Activated naive CD4-positive, alpha-beta T cell treated with Interleukin-2 at 50 U/mL for 16 hours (primary cell): Measurements from ENCODE around the gene COL18A1.
A peak's percentile ranks its signal among the peaks of the same experiment; 100 is the strongest.
"Not testable (repeated sequence)": the region's sequence is repeated elsewhere in the genome, so short reads cannot be mapped to it uniquely, and the experiment has no call there.

ENCODE experiments used
- DNase-seq: peaks from one replicate; pipeline ENCODE4 v3.0.0-alpha.2; 2020

COL18A1 gene

DNA sequence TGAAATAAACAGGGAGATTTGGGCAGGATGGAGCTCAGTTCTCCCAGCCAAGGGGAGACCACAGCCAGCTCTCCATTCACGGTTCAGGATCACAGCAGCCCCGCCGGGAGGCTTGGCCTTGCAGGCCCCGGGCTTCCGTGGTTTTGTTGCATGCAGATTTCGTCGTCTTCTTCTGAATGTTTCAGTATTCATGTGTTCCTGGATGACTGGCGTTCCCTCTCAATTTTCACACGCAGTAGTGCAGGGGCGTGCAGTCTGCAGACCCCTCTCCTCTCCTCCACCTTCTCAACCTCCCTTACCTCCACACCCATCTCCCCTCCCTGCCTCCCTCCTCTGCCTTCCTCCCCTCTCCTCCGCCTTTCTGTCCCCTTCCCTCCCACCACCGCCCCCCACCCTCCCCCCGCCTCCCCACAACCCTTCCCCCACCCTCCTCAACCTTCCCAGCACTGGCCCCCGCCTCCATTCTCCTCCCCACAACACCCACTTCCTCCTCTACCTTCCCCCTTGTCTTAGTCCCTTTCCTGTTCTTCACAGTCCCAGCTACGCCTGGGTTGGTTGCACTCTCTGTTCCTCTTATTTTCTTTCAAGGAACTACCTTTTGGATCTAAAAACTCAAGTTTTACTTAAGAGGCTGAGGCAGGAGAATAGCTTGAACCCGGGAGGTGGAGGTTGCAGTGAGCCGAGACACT lies 145.7 kb downstream of the COL18A1 start:
- DNase-seq, result peak; percentile 50

GRCh38 chr21:45551316-45551715 lies 146.4 kb downstream of the COL18A1 start:
- DNase-seq, result peak; percentile 53

GRCh38 chr21:45551783-45552695 lies 147.1 kb downstream of the COL18A1 start:
- DNase-seq, result peak; percentile 27

DNA sequence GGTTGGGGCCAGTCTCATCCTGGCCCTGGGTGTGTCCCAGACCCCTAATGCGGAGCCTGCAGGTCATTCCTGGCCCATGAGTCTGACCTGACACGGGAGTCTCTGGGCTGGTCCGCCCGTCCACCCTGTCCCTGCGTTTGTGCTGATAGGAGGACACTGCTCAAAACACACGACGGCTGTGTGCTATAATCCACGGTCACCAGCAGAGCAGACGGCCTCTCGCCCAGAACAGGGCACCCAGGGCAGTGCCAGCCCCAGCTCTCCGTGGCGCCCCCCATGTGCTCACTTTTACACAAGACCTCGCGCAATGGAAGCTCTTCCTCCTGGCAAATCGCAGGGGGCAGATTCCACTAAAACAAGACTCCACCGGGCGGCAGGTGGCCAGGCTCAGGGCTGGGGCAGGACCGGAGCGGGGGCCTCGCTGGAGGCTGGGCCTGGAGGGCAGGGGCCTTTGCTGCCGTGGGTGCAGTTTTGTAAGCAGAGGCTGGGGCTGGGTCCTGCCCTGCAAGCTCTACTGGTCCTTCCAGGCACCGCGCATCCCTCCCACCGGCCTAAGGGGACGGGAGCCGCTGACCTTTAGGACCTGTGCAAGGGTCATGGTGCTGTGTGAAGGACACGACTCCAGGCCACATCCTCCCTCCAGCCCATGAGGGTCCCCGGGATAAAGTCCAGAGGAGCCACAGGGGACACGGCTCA lies 147.9 kb downstream of the COL18A1 start:
- DNase-seq, result no peak

GRCh38 chr21:45554477-45555175 lies 149.7 kb downstream of the COL18A1 start:
- DNase-seq, result peak; percentile 89

GRCh38 chr21:45555251-45555556 lies 150.2 kb downstream of the COL18A1 start:
- DNase-seq, result no peak

DNA sequence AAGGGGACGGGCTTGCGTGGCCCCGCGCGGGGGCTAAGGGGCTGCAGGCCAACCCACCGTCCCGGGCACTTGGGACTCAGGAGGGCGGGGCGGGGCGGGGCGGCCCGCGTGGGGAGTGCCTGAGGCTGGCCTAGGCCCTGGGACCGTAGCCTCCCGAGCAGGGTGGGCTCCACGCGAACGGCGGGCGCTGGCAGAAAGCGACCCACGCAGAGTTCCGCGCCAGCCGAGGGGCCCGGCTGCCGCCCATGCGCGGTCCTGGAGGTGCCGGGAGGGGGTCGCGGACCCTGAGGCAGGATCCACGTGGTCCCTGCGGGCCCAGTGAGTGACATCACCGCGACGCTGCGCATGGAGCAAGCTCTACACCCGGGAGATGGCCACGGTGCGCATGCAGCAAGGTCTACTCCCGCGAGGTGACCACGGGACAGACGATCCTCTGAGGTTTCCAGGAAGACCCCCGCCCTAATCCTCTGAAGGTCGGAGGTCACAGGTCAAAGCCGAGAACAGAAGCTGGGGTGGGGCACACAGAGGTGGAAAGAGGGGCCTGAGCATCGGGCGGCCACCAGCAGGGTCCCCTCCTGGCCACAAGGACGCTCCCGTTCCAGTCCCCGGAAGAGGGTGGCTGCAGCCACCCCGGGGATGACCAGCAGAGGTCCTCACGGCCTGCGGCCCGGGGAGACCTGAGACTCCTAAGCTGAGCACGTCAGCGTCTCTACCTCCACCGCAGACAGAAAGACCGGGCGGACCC lies 150.8 kb downstream of the COL18A1 start:
- DNase-seq, result peak; percentile 51

GRCh38 chr21:45556302-45556644 lies 151.3 kb downstream of the COL18A1 start:
- DNase-seq, result no peak

DNA sequence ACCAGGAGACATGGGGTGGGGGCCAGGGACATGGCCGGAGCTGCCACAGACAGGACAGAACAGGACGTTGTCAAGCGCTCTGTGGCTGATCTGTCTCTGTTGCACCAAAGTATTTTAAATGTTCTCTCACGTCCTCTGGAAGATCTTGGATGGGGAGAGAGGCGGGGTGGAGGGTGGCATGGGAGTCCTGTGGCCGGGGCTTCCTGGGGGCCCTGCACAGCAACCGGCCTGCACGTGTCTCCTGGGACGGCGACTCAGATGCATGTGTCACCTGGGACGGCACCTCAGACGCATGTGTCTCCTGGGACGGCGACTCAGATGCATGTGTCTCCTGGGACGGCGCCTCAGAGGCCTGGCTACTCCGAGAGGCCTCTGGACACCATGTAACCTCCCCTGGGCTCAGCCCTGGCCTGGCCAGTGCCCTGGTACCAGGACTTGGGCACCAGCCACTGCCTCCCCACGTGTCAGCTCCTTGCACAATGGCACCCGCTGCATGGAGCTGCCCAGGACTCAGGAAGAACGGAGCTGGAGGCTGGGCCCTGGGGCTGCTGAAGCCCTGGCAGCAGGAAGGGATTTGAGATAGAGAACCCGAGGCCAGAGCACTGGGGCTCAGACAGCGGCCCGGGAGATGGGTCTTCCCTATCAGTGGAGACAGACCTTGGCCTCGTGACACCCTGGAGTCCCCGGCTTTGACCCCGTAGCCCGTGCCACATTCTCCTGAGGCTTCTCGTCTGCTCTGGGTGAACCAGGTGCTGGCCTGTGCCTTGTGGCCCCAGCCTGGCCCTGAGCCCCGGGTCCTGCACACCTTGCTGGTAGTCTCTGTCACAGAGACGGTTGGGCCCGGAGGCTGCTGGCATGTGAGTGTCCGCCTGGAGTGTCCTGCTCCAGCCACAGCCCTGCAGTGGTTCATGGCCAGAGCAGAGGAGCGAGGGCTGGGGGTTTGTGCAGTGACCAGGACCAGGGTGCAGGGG lies 152.0 kb downstream of the COL18A1 start:
- no peak for DNase-seq

DNA sequence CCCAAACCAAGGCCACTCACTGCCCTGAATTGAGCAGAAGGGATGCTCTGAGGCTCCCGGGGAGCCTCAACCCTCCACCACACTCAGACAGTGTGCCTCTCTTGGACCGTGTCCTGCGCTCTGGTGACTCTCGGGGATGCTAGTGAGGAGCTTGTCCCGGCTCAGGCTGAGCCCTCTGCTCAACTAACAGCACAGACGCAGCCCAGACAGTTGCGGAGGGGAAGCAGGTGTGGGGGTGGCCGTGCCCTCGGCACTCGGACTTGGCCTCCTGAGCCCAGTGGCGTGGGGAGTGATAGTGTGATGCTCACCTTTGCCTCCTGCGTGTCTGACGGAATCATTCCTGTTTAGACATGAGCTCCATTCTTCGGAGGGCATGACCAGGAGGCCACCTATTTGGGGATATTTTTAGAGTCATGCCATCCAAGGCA lies 152.7 kb downstream of the COL18A1 start:
- no peak for DNase-seq

- DNase-seq, result no peak
These were observed 153.2 kb downstream of the COL18A1 start for GRCh38 chr21:45558044-45558721.

DNA sequence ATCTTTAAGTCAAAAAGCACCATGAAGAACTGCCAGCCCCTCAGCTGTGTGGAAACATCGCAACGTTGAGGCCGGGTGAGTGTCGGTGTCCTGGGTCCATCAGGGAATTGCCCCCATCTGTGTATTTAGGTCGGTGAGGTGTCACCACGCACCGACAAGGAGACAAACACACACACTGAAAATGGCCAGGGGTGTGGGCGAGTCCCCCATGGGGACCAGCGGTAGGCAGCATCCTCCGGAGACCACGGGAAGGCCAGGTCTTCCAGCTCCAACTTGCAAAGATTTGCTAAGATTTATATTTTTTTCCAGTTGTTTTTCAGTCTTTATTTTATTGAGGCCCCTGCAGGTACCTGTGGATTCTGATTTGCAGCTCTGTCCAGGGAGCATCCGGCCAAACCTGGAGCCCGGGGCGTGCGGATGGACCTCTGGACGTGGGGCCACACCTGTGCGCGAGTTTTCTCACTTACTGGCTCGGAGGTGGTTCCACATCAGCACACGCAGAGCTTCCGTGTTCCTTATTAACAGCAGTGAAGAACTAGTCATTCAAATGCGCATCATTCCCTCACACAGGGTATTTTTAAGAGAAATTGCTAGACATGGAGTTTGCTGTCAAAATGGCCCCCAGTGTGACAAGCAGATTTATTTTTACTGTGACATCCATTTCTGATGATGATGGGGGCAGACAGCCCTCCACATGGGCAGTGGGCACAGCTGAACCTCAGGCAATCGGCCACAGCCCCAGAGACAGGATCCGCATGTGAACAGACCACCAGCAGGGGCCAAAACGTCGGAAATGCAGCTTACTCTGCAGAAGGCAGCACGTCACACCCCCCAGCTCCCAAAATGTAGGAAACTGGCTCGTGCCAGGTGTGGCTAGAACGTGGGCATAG lies 154.5 kb downstream of the COL18A1 start:
- DNase-seq, result no peak

GRCh38 chr21:45560106-45561021 lies 155.4 kb downstream of the COL18A1 start:
- DNase-seq, result no peak

- DNase-seq, result not testable (repeated sequence)
These were observed 156.3 kb downstream of the COL18A1 start for GRCh38 chr21:45561241-45561640.

- no peak for DNase-seq
These were observed 157.4 kb downstream of the COL18A1 start for GRCh38 chr21:45562402-45562801.

- DNase-seq, result no peak
These were observed 158.0 kb downstream of the COL18A1 start for GRCh38 chr21:45562965-45563364.
